ENCODE results near the gene CFAP20DC.

The CFAP20DC gene

GRCh38 chr3:59040902-59041301 lies 8.9 kb downstream of the CFAP20DC start:
- TF ChIP-seq, protein P1, sequence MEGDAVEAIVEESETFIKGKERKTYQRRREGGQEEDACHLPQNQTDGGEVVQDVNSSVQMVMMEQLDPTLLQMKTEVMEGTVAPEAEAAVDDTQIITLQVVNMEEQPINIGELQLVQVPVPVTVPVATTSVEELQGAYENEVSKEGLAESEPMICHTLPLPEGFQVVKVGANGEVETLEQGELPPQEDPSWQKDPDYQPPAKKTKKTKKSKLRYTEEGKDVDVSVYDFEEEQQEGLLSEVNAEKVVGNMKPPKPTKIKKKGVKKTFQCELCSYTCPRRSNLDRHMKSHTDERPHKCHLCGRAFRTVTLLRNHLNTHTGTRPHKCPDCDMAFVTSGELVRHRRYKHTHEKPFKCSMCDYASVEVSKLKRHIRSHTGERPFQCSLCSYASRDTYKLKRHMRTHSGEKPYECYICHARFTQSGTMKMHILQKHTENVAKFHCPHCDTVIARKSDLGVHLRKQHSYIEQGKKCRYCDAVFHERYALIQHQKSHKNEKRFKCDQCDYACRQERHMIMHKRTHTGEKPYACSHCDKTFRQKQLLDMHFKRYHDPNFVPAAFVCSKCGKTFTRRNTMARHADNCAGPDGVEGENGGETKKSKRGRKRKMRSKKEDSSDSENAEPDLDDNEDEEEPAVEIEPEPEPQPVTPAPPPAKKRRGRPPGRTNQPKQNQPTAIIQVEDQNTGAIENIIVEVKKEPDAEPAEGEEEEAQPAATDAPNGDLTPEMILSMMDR (IDR thresholded peaks at IDR 0.05; ENCODE audit: insufficient read depth, low read depth, low read length, missing control alignments), result no peak
- DNase-seq (ENCODE audit: low read depth), result no peak

DNA sequence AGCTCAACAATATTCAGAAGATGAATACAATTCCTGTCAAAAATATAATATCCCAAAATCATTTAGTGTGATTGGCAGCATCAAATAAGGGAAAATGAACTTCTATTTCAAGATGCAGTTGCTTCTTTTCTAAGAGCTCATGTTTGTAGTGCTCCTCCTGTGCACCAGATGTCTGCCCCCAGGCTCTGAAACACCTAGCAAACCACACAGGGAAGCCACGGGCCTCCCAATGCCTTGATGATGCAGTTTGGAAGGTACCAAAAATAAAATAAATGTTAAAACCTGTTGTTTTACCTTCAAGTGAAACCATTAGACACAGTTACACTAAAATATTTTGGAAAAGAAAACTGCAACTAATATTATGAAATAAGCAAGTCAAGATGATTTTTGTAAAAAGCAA lies 22.2 kb downstream of the CFAP20DC start:
- no peak for DNase-seq (ENCODE audit: low read depth)
- TF ChIP-seq, protein P1 (IDR thresholded peaks at IDR 0.05; ENCODE audit: insufficient read depth, low read depth, low read length, missing control alignments), result no peak
- H3K4me3 ChIP-seq (ENCODE audit: low read depth, low read length), result no peak overlapping the region

More at GRCh38 chr3:59040902-59041301, 8.9 kb downstream of the CFAP20DC start:
- no peak overlapping the region for H3K4me3 ChIP-seq (ENCODE audit: low read depth, low read length)

GRCh38 chr3:59023612-59024011 lies 26.2 kb downstream of the CFAP20DC start:
- TF ChIP-seq, protein P1 (IDR thresholded peaks at IDR 0.05; ENCODE audit: insufficient read depth, low read depth, low read length, missing control alignments), result no peak
- DNase-seq (ENCODE audit: low read depth), result no peak
- no peak overlapping the region for H3K4me3 ChIP-seq (ENCODE audit: low read depth, low read length)

DNA sequence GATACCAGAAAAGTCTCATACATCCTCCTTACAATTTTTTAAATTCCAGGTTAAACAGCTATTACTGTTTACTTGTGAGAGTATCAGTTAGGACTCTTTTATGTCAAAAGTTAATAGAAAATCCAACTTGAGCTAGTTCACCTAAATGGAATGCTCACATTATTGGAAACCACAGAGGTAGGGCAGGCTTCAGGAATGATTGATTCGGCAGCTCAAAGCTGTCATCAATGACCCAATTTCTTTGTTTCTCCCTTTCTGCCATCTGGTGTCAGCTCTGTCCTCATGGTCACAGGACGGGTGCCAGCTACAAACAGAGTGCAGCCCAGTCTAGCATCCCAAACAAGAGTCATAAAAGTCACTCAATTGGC lies 32.2 kb downstream of the CFAP20DC start:
- no peak for DNase-seq (ENCODE audit: low read depth)
- TF ChIP-seq, protein P1 (IDR thresholded peaks at IDR 0.05; ENCODE audit: insufficient read depth, low read depth, low read length, missing control alignments), result no peak
- H3K4me3 ChIP-seq (ENCODE audit: low read depth, low read length), result no peak overlapping the region

DNA sequence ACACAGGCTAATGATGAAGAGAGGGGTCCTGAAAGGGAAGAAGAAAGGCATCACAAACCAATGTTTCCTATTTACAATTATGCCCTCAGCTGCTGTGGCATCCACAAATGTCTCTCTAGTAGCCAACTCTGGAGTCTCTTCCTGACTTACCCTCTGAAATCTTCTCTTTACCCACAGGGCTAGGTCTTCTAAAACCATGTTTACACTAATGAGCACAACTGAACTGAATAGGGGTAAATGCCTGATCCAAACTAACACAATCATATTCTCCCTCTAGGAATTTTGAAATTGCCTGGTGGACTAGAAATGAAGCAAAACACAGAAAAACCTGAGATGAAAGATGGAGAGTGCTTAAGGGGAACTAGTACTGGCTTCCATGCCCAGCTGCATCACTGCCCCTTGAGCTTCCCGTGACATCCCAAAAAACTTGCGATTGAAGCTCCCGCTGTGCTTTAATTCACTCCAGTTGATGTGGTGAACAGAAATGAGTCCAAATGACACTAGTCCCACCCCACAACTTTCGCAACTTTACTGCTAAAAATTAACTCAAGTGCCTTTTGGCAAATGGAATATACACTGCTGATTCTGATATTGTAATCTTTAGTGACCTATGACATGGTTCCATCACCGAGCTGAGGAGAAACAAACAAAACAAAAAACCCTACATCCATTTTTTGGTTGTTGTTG lies 32.8 kb downstream of the CFAP20DC start:
- DNase-seq (ENCODE audit: low read depth), result no peak
- TF ChIP-seq, protein P1 (IDR thresholded peaks at IDR 0.05; ENCODE audit: insufficient read depth, low read depth, low read length, missing control alignments), result no peak
- no peak overlapping the region for H3K4me3 ChIP-seq (ENCODE audit: low read depth, low read length)

- no peak overlapping the region for H3K4me3 ChIP-seq (ENCODE audit: low read depth, low read length)
- TF ChIP-seq, protein P1 (IDR thresholded peaks at IDR 0.05; ENCODE audit: insufficient read depth, low read depth, low read length, missing control alignments), result no peak
- no peak for DNase-seq (ENCODE audit: low read depth)
Observed at GRCh38 chr3:59013611-59014010, 36.2 kb downstream of the CFAP20DC start.
